GM18873 (cell line): Measurements from ENCODE around the gene SDF4.
"Not testable (repeated sequence)": the region's sequence is repeated elsewhere in the genome, so short reads cannot be mapped to it uniquely, and the experiment has no call there.

Experiments
- ATAC-seq: cut with Tn5 transposase; IDR thresholded peaks from one replicate; pipeline ENCODE4 v1.9.1; 2021; ENCODE audit warnings: mild to moderate bottlenecking, moderate library complexity, moderate number of reproducible peaks; ENCODE audit not compliant: unreplicated experiment, low FRiP score

SDF4 gene

GRCh38 chr1:1183833-1184775, 47.7 kb downstream of the SDF4 start:
- ATAC-seq: no peak

DNA sequence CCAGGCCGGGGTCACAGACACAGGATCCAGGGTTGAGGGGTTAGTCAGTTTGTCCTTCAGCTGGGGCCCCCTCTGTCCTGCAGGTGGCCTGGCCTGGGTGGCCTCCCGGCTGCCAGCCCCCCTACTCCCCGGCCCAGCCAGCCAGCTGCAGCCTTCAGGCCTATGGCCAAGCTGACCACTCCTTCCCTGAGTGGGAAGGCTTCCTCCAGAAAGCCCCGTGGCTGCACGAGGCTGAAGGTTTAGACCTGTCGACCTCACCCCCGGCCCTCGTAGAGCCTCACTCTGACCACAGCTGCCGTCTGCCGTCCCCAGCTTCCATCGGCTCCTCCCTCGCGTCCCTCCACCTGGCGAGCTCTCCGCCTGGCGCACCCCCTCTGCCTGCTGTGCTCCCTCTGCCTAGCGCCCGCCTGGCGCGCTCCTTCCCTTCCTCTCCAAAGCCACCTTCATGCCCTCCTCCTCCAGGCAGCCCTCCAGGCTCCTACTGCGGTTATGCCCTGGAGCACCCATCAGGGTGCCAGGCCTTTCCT, 48.5 kb downstream of the SDF4 start:
- ATAC-seq: no peak

GRCh38 chr1:1182491-1183220, 49.1 kb downstream of the SDF4 start:
- ATAC-seq: no peak

DNA sequence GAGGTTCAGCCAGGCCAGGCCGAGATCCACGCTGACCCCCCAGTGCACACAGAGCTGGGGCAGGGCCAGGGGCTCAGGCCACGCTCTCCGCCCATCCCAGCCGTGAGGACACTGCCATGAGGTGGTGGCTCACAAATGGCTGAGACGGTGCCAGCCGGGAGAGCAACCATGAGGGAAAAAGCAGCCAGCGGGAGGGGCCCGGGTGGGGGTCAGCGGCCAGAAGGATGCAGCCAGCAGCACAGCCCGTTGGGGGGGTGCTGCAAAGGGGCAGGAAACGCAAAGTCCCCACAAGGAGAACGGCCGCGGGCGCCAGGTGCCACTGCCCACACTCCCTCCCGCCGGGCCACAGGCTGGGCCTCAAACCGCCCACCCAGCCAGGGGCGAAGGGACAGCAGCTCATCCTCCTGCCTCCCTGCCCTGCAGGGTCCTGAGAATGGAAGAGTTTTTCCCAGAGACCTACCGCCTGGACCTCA, 49.8 kb downstream of the SDF4 start:
- no peak for ATAC-seq

GRCh38 chr1:1181129-1181937, 50.5 kb downstream of the SDF4 start:
- ATAC-seq: no peak

- no peak for ATAC-seq
Measured at GRCh38 chr1:1179983-1180861, 51.6 kb downstream of the SDF4 start.

DNA sequence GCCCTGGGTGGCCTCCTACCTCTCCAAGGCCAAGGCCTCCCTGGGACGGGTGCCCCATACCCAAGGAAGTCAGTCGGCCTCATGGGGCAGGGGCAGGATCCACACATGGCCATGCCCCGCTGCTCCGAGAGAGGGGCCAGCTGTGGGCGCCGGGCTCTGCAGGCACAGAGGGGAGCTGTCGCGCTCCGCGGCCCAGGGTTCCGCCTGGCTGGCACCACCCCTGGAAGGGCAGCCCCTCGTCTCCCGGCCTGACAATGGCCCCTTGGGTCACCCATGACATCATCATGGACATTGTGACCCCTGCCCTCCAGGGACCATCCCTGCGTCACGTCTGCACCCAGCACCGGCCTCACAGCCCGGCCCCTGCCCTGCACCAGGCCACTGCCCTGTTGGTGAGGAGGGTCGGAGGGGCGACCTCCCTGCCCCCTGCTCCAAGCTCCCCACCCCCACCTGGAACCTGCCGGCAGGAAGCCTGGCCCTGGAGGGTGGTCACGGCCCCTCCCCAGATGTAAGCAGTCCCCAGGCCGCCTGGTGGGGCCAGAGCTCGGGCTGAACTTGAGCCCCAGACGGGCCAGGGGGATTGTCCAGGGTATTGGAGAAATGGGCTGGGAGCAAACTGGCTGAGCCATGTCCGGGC, 52.3 kb downstream of the SDF4 start:
- ATAC-seq: no peak

DNA sequence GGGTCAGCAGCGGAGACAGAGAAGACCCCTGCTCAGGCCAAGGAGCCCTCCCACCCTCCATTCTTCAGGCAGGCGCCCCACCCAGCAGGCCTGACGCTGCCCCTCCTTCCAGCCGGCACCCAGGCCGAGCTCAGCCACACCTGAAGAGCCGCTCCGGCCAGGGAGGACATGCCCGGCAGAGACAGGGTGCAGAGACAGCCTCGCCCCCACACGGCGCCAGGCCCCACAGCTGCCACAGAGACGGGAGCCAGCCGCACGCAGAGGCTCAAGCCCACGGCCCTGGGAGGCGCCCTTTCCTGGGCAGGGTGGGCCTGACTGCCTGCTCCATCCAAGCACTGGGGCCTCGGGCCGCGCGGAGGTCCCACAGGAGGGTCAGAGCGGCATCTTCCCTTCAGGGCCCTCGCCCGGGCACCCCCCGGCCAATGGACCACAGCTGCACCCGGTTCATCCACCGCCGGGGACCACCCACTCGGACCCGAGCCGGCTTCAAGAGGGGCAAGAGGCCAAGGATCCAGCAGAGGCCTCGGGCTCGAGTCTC, 52.9 kb downstream of the SDF4 start:
- no peak for ATAC-seq

- no peak for ATAC-seq
Measured at GRCh38 chr1:1177452-1178206, 54.2 kb downstream of the SDF4 start.

GRCh38 chr1:1176931-1177330, 54.9 kb downstream of the SDF4 start:
- no peak for ATAC-seq

DNA sequence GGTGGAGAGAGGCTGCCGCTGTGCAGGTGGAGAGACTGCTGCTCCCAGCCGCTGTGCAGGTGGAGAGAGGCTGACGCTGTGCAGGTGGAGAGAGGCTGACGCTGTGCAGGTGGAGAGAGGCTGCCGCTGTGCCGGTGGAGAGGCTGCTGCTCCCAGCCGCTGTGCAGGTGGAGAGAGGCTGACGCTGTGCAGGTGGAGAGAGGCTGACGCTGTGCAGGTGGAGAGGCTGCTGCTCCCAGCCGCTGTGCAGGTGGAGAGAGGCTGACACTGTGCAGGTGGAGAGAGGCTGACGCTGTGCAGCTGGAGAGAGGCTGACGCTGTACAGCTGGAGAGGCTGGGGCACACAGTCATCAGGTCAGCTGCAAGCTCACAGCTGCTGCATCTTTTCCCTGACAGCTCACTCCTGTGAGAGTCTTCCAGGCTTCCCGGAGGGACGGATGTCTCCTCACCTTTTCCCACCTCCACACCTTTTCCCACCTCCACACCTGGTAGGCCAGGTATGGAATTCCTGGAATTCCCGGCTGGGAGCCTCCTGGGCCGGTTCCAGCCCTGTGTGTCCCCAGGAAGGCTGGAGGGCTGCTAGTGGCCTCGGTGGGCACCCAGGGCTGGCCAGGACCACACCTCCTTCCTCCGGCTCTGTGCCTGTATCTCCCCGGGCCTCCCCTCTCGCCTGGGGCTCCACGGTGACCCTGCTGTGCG, 55.6 kb downstream of the SDF4 start:
- not testable (repeated sequence) for ATAC-seq

DNA sequence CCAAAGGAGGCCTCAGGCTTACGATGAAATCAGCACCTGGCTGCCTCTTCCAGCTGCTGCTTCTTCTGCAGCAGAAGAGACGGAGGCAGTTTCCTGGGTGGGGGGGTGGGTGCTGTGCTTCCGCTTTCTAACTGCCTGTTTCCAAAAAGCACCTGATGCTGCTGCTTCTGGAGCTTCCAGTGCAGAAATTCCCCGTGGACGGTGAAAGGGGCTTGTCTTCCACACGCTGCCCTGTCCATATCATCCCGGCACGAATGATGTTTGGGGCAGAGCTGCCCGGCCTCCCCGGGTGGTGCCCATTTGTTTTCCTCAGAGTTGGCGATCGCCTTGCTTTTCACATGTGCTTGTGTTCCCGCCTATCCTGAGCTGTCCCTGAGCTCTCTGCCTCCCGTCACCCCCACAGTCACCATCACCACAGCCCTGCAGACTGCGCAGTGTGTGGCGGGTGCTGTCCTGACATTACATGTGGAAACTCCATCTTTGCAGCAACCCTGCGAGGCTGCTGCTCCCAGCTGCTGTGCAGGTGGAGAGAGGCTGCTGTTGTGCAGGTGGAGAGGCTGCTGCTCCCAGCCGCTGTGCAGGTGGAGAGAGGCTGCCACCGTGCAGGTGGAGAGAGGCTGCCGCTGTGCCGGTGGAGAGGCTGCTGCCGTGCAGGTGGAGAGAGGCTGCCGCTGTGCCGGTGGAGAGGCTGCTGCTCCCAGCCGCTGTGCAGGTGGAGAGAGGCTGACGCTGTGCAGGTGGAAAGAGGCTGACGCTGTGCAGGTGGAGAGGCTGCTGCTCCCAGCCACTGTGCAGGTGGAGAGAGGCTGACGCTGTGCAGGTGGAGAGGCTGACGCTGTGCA, 56.4 kb downstream of the SDF4 start:
- no peak for ATAC-seq

DNA sequence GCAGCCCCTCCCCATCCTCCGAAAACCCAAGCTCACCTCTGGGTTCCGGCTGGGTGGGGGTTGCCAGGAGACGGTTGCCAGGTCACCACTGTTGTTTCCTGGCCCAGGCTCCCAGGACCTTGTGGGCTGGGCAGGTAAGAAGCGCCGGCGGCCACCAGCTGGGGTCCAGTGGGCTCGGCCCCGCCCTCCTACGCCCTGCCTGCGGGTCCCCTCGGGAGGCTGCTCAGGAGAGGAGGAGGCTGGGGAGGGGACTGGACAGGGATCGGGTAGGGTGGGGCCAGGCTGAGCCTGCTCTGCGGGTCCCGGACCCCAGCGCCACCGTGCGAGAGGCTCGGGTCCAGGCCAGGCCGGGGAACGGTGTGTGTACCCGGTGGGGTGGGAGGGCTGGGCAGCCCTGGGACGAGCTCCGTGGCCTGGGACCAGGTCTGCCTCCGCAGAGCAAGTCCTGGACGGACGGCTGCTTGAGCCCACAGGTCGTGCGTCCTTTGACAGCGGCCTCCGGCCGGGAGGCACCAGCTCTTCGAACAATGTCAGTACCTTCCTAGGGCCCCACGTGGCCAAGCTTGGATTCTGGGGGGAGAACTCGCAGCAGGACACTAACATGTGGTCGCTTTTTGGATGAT, 57.9 kb downstream of the SDF4 start, which contains the start of gene TTLL10:
TSS of gene TTLL10 (plus strand) at position 88 of the 623 bp plus-strand sequence. CDS start 5,336 bp downstream, outside the sequence.
- ATAC-seq: no peak

DNA sequence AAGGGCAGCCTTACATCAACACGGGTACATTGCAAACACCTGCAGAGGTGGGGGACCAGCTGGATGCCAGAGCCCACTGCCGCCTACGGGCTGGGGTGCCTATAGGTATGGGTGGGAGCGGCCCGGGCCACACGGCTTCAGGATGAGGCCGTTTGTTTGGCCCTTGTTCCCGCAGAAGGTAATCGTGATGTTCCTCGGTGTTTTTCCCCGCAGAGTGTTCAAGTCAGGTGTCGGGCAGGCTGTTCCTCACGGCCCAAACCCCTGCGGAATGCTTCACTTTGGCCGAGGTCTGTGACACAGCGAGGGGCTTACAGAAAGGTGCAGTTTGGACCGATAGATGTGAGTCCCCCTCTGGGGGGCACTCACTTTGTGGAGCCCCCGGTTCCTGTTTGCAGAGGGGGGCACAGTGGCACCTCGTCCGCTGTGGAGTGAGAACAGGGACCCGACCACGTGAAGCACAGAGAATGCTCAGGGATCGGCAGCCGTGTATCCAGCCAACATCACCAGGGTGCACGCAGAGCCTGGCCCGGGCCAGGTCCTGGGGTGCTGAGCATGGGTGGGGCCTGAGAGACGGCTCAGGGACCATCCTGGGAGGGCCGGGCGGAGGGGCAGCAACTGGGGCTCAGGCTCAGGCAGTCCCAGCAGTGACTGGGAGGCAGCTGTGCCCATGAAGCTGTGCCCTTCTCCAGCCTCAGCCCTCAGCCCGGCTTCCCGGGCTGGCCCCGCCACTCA, 58.6 kb downstream of the SDF4 start:
- ATAC-seq: no peak
